ENCODE measurements around the gene YTHDF1. TPM values are rescaled to one million over a fixed set of nuclear protein-coding genes. Genes with fewer than 3 reads are reported as not detected.

YTHDF1 gene
- total and polyA plus RNA-seq, 2 of the 4 experiments (the other 2 are of a cell fraction), result 10.9 to 22.6 TPM

DNA sequence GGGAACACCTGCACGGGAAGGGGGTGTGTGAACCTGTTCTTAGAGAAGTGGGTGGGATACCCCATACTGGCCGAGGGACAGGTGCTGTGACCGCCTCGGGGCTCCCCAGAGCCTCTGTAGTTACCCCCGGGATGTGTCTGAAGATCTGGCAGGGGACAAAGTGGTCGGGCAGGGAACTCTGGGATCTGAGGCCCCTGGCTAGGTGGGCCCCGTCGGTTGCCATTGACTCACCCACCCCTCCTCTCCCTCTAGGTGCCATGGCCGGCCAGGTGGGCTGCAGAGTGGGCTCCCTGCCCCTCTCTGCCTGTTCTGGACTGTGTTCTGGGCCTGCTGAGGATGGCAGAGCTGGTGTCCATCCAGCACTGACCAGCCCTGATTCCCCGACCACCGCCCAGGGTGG is 24.1 kb upstream of the YTHDF1 start:
- H4K5ac ChIP-seq (ENCODE audit: low read depth, low read length), result no peak overlapping the region
- no peak overlapping the region for H3K14ac ChIP-seq (replicated peaks; ENCODE audit: low read depth, low read length)
- TF ChIP-seq RFX5 (IDR thresholded peaks at IDR 0.05; ENCODE audit: low read depth, low read length), result no peak
- TF ChIP-seq MAFK (IDR thresholded peaks at IDR 0.05; ENCODE audit: low read depth, low read length), result no peak
- no peak for TF ChIP-seq FOS (IDR thresholded peaks at IDR 0.05; ENCODE audit: low read depth, low read length)
- TF ChIP-seq BHLHE40 (IDR thresholded peaks at IDR 0.05; ENCODE audit: low read depth, low read length), result no peak
- no peak for TF ChIP-seq MXI1 (IDR thresholded peaks at IDR 0.05; ENCODE audit: borderline replicate concordance, low read depth, low read length)
- TF ChIP-seq SMC3 (IDR thresholded peaks at IDR 0.05; ENCODE audit: low read depth, low read length), result no peak
- TF ChIP-seq CHD1 (IDR thresholded peaks at IDR 0.05; ENCODE audit: low read depth, low read length), result no peak
- no peak for TF ChIP-seq RCOR1 (IDR thresholded peaks at IDR 0.05; ENCODE audit: insufficient replicate concordance, low read length)
- no peak for TF ChIP-seq POLR2A (IDR thresholded peaks at IDR 0.05; ENCODE audit: low read depth, low read length)
- no peak for TF ChIP-seq NFE2L2 (IDR thresholded peaks at IDR 0.05; ENCODE audit: low read depth, low read length)
- no peak for TF ChIP-seq CEBPB (IDR thresholded peaks at IDR 0.05; ENCODE audit: low read depth, low read length)
- TF ChIP-seq, protein P1, sequence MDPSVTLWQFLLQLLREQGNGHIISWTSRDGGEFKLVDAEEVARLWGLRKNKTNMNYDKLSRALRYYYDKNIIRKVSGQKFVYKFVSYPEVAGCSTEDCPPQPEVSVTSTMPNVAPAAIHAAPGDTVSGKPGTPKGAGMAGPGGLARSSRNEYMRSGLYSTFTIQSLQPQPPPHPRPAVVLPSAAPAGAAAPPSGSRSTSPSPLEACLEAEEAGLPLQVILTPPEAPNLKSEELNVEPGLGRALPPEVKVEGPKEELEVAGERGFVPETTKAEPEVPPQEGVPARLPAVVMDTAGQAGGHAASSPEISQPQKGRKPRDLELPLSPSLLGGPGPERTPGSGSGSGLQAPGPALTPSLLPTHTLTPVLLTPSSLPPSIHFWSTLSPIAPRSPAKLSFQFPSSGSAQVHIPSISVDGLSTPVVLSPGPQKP (IDR thresholded peaks at IDR 0.05; ENCODE audit: borderline replicate concordance, low read depth, low read length), result no peak
- TF ChIP-seq, protein P2, sequence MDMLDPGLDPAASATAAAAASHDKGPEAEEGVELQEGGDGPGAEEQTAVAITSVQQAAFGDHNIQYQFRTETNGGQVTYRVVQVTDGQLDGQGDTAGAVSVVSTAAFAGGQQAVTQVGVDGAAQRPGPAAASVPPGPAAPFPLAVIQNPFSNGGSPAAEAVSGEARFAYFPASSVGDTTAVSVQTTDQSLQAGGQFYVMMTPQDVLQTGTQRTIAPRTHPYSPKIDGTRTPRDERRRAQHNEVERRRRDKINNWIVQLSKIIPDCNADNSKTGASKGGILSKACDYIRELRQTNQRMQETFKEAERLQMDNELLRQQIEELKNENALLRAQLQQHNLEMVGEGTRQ (IDR thresholded peaks at IDR 0.05; ENCODE audit: low read depth, low read length), result no peak
- TF ChIP-seq RAD21 (IDR thresholded peaks at IDR 0.05; ENCODE audit: low read length), result no peak
- TF ChIP-seq, protein P3, sequence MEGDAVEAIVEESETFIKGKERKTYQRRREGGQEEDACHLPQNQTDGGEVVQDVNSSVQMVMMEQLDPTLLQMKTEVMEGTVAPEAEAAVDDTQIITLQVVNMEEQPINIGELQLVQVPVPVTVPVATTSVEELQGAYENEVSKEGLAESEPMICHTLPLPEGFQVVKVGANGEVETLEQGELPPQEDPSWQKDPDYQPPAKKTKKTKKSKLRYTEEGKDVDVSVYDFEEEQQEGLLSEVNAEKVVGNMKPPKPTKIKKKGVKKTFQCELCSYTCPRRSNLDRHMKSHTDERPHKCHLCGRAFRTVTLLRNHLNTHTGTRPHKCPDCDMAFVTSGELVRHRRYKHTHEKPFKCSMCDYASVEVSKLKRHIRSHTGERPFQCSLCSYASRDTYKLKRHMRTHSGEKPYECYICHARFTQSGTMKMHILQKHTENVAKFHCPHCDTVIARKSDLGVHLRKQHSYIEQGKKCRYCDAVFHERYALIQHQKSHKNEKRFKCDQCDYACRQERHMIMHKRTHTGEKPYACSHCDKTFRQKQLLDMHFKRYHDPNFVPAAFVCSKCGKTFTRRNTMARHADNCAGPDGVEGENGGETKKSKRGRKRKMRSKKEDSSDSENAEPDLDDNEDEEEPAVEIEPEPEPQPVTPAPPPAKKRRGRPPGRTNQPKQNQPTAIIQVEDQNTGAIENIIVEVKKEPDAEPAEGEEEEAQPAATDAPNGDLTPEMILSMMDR (conservative IDR thresholded peaks at IDR 0.05; ENCODE audit: low read depth, low read length), result no peak
- TF ChIP-seq MAZ (IDR thresholded peaks at IDR 0.05; ENCODE audit: borderline replicate concordance, low read depth, low read length), result no peak
- H2BK15ac ChIP-seq (ENCODE audit: low read depth, low read length), result no peak overlapping the region
- ChIA-PET POLR2A (ENCODE audit: unreplicated experiment) (no interaction called here), CTCF (no interaction called here)
- H2AFZ ChIP-seq (replicated peaks; ENCODE audit: low read length, poor library complexity), result no peak overlapping the region
- intact Hi-C loops (cut with micrococcal nuclease) (no loop called here), in situ Hi-C loops (cut with MboI; ENCODE audit: low sequenced_read_pairs) (no loop called here), dilution Hi-C loops (cut with HindIII; ENCODE audit: low sequenced_read_pairs, unreplicated experiment) (no loop called here)
- no peak overlapping the region for H3K23ac ChIP-seq (ENCODE audit: low read depth, low read length)
- H2AK5ac ChIP-seq (ENCODE audit: low read depth, low read length), result no peak overlapping the region
- H4K20me1 ChIP-seq (ENCODE audit: insufficient read depth, low read length), result no peaks in the 10 kb centered on the region
- no peak overlapping the region for H3K4me3 ChIP-seq (ENCODE audit: insufficient read depth, low read depth, low read length)
- no peaks in the 10 kb centered on the region for H3K36me3 ChIP-seq (ENCODE audit: control insufficient read depth, insufficient read depth, low read length)
- no peaks in the 10 kb centered on the region for H3K9me3 ChIP-seq (ENCODE audit: control insufficient read depth, insufficient read depth, low read length)
- H3K4me1 ChIP-seq (ENCODE audit: control insufficient read depth, insufficient read depth, low read length), result peaks cover 2% of the 10 kb centered on the region; the same call in 1 of the 2 replicates
- H2AK9ac ChIP-seq (replicated peaks; ENCODE audit: low read depth, low read length, poor library complexity), result no peak overlapping the region
- H3K27me3 ChIP-seq (ENCODE audit: control insufficient read depth, insufficient read depth, low read length), result peaks cover 22% of the 10 kb centered on the region; the same call in 1 of the 2 replicates
- H4K91ac ChIP-seq (ENCODE audit: insufficient read depth, low read depth, low read length), result no peak overlapping the region
- no peak overlapping the region for H3K4me2 ChIP-seq (ENCODE audit: low read depth, low read length)
- no peak overlapping the region for H3K27ac ChIP-seq (ENCODE audit: insufficient read depth, low read length)
- WGBS, 2 experiments (ENCODE audit: extremely low coverage in 2 of 2, insufficient read length in 1 of 2), result 57% methylated on average over 2 of the region's 11 CpGs; no CpG with 5 or more reads in 1 of the 2 experiments
- no peak overlapping the region for H3K56ac ChIP-seq (ENCODE audit: extremely low read depth, insufficient read depth, low read length)
- no TSS peak for BruUV-seq (replicated peaks)
- no peak overlapping the region for H2BK5ac ChIP-seq (ENCODE audit: low read depth, low read length, poor library complexity, severe bottlenecking)
- no peak overlapping the region for H2BK20ac ChIP-seq (ENCODE audit: low read depth, low read length)
- H4K8ac ChIP-seq (ENCODE audit: low read depth in 2 of 2, low read length in 2 of 2), result no peak overlapping the region
- H3K18ac ChIP-seq (ENCODE audit: low read depth, low read length), result no peak overlapping the region
- no peak overlapping the region for H3K9ac ChIP-seq (ENCODE audit: low read depth, low read length)
- H3K9me1 ChIP-seq (ENCODE audit: insufficient read depth, low read length), result no peaks in the 10 kb centered on the region
- ATAC-seq (ENCODE audit: low read depth), result no peak
- H3K79me1 ChIP-seq (ENCODE audit: low read depth in 1 of 2, low read length in 2 of 2), result no peaks in the 10 kb centered on the region
- no peak overlapping the region for H2BK120ac ChIP-seq (ENCODE audit: low read depth, low read length)
- no peak for DNase-seq
- no peak overlapping the region for H3K4ac ChIP-seq (ENCODE audit: low read depth, low read length)
